C4-2B (cell line): ENCODE measurements around the gene LRRC10B.
A peak's percentile ranks its signal among the peaks of the same experiment; 100 is the strongest.

Source experiments
- H3K27ac ChIP-seq: fragments of 450-650 bp; 2 replicates; pipeline ENCODE4 v1.5.1; 2017
- ZFX ChIP-seq: fragments of 450-650 bp; IDR thresholded peaks from 2 replicates; pipeline ENCODE4 v1.6.1; 2017
- TF ChIP-seq, protein P1 (sequence below): fragments of 450-650 bp; conservative IDR thresholded peaks from 2 replicates; pipeline ENCODE4 v1.5.1; 2017; ENCODE audit warnings: mild to moderate bottlenecking

Gene LRRC10B

DNA sequence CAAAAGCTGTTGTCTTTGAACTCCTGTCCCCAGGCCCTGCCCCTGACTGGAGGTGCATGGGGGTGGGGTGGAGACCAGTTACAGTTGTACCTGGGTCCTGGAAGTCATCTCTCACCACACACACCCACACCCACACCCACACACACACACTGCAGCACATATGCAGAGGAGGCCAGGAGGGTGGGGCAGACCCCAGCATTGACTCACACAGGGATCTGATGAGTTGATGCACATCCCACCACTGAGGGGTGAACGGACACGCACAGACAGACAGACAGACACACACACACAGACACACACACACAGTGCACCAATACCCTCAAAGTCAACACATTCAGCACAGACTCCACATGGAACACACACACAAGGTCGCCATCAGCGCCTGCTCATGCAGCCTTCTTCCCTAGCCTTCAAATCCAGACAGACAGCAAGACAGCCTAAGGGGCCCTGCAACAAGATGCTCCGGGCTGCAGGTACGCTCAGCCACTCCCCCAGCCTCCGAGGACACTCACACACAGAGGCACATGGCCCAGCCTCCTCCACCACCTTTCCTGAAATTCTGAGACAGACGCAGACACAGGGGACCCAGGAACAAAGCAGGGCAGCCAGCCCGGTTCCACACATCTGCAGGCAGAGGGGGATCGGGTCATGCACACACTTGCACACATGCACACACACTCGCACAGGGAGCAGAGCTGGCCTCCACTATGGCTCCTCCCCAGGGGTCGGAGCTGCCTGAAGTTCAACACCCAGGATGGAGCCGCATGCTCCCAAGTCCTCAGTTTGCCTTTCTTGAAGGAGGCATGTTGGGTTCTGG, 45.8 kb downstream of the LRRC10B start:
- TF ChIP-seq, protein P1, sequence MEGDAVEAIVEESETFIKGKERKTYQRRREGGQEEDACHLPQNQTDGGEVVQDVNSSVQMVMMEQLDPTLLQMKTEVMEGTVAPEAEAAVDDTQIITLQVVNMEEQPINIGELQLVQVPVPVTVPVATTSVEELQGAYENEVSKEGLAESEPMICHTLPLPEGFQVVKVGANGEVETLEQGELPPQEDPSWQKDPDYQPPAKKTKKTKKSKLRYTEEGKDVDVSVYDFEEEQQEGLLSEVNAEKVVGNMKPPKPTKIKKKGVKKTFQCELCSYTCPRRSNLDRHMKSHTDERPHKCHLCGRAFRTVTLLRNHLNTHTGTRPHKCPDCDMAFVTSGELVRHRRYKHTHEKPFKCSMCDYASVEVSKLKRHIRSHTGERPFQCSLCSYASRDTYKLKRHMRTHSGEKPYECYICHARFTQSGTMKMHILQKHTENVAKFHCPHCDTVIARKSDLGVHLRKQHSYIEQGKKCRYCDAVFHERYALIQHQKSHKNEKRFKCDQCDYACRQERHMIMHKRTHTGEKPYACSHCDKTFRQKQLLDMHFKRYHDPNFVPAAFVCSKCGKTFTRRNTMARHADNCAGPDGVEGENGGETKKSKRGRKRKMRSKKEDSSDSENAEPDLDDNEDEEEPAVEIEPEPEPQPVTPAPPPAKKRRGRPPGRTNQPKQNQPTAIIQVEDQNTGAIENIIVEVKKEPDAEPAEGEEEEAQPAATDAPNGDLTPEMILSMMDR: no peak
- no peak for TF ChIP-seq ZFX
- peak overlapping the region; percentile 50 for H3K27ac ChIP-seq

DNA sequence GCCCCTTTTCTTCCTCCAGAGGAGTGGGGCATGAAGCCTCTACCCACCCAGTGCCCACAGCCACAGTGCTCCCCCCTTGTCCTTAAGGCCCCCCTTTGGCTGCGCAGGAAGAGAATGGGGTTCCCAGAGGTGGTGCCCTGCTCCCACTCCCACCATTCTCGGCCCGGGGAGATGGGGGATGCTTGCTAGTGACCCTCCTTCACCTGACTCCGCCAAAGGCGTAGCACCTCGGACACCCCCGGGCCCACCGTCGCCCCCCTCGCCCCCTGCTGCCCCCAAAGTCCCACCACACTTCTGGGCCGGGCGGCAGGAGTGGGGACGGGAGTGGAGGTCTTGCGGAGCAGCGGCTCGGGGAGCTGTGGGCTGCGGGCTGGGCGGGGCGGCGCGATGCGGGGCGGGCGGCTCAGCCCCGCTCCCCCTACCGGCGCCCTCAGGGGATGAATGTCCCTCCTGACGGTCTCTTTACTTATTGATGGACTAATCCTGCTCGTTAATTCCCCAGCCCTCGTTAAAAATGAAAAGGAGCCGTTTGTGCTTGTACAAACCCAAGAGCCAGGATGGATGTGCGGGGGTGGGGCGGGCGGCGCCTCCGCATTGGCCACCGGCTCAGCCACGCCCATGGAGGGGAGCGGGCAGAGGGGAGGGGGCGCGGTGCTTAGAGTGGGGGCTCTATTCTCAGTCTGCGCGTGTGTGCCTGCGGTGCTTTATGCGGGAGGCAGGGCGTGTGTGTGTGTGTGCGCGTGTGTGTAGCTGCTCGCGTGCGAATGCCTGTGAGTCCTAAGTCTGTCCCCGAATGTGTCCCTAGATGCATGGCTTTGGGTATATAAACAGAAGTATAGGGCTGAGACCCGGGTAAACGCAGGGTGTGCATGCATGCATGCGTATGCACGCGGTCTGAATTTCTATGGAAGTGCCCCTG, 46.8 kb downstream of the LRRC10B start:
- no peak for TF ChIP-seq ZFX
- TF ChIP-seq, protein P1: no peak; the same call in 1 of the 2 replicates
- H3K27ac ChIP-seq: no peak overlapping the region

DNA sequence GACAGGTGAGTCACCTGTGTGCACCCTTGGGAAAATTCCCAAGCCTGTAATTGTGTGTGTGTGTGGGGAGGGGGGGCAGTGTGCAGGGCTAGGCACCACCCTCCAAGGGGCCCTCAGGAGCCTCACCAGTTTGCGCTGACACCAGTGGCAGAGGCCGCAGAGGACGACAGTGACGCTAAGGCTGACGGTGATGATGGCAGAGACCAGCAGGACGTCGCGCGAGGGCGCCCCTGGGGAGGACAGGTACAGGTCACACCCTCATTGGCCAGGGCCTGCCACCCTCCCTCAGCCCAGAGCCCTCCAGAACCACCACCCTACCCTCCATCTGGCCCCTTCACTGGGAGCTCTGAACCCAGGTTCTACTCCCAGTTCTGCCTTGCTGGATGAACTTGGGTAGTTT, 47.4 kb downstream of the LRRC10B start:
- TF ChIP-seq ZFX: no peak
- TF ChIP-seq, protein P1: no peak
- H3K27ac ChIP-seq: no peak overlapping the region

DNA sequence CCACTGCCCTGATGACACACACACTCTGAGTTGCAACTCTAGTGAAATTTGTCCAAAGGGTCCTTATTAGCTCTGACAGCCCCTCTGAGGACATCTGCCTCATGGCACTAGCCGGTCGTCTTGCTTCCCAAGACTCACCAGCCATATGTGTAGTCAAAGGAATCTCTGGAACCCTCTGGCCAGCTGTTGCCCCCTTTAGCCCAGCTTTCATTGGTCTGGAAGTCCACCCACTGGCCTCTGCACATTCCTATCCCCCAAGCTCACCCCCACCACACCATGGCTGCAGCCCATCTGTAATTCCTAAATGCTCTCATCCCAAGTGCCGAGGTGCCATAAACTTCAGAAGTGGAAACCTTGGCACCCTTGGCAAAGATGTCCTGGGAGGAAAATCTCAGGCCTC, 48.1 kb downstream of the LRRC10B start:
- TF ChIP-seq ZFX: no peak
- TF ChIP-seq, protein P1: no peak
- no peak overlapping the region for H3K27ac ChIP-seq
